Right forelimb (tissue), 1 donor: ENCODE results near the gene ST6GAL1.
"Not testable (repeated sequence)": the region's sequence is repeated elsewhere in the genome, so short reads cannot be mapped to it uniquely, and the experiment has no call there.

ENCODE experiments used
- DNase-seq: peaks from one replicate; pipeline ENCODE4 v3.0.0-alpha.2; 2018

The ST6GAL1 gene

GRCh38 chr3:186930143-186930640, at the start of gene ST6GAL1:
TSS of gene ST6GAL1 (plus strand) at chr3:186930526. CDS start at chr3:187042704, 112,178 bp downstream.
- DNase-seq: peak; percentile 76

GRCh38 chr3:186882150-186882524, 48.2 kb upstream of the ST6GAL1 start:
- DNase-seq: no peak

GRCh38 chr3:186882881-186883685, 47.2 kb upstream of the ST6GAL1 start:
- no peak for DNase-seq

- DNase-seq: no peak
These were observed 46.7 kb upstream of the ST6GAL1 start for GRCh38 chr3:186883686-186884058.

GRCh38 chr3:186884868-186885267, 45.5 kb upstream of the ST6GAL1 start:
- not testable (repeated sequence) for DNase-seq

GRCh38 chr3:186886202-186886981, 43.9 kb upstream of the ST6GAL1 start:
- no peak for DNase-seq

GRCh38 chr3:186887507-186887938, 42.8 kb upstream of the ST6GAL1 start:
- DNase-seq: not testable (repeated sequence)

- DNase-seq: no peak
These were observed 41.8 kb upstream of the ST6GAL1 start for GRCh38 chr3:186888569-186888968.

GRCh38 chr3:186889698-186890097, 40.6 kb upstream of the ST6GAL1 start:
- not testable (repeated sequence) for DNase-seq

GRCh38 chr3:186890911-186891310, 39.4 kb upstream of the ST6GAL1 start:
- DNase-seq: no peak

GRCh38 chr3:186893071-186893470, 37.3 kb upstream of the ST6GAL1 start:
- not testable (repeated sequence) for DNase-seq

GRCh38 chr3:186895406-186895805, 34.9 kb upstream of the ST6GAL1 start:
- no peak for DNase-seq

- DNase-seq: no peak
These were observed 34.3 kb upstream of the ST6GAL1 start for GRCh38 chr3:186896006-186896405.

GRCh38 chr3:186896875-186897274, 33.5 kb upstream of the ST6GAL1 start:
- no peak for DNase-seq

- no peak for DNase-seq
These were observed 29.1 kb upstream of the ST6GAL1 start for GRCh38 chr3:186901135-186901734.

- DNase-seq: no peak
These were observed 28.2 kb upstream of the ST6GAL1 start for GRCh38 chr3:186902154-186902553.

GRCh38 chr3:186902713-186903112, 27.6 kb upstream of the ST6GAL1 start:
- no peak for DNase-seq

GRCh38 chr3:186903676-186904075, 26.6 kb upstream of the ST6GAL1 start:
- DNase-seq: not testable (repeated sequence)

- DNase-seq: not testable (repeated sequence)
These were observed 23.3 kb upstream of the ST6GAL1 start for GRCh38 chr3:186907075-186907474.

GRCh38 chr3:186909078-186909853, 21.1 kb upstream of the ST6GAL1 start:
- no peak for DNase-seq

GRCh38 chr3:186915806-186916796, 14.2 kb upstream of the ST6GAL1 start:
- no peak for DNase-seq
